HepG2 (cell line): Measurements from ENCODE around the gene CROCC. TPM values are rescaled to one million over a fixed set of nuclear protein-coding genes. Genes with fewer than 3 reads are reported as not detected.

ENCODE experiments used
- AGO1 ChIP-seq: fragments of 200-400 bp; formaldehyde crosslinking; IDR thresholded peaks from 2 replicates; pipeline ENCODE4 v1.6.1; 2017; ENCODE audit warnings: mild to moderate bottlenecking, low read depth, low read length, moderate library complexity; ENCODE audit not compliant: poor library complexity, severe bottlenecking
- ATF7-NPFF ChIP-seq: sonication (generic); formaldehyde crosslinking; IDR thresholded peaks from 2 replicates; pipeline ENCODE4 v1.8.1; 2023; ENCODE audit warnings: mild to moderate bottlenecking, low read depth, missing genetic modification reagents, moderate library complexity
- ETV5 ChIP-seq: IDR thresholded peaks from 2 replicates; pipeline ENCODE4 v1.6.1; 2018; ENCODE audit warnings: missing biosample characterization, missing genetic modification reagents, inconsistent platforms, borderline replicate concordance
- FOXC1 ChIP-seq: sonication (generic); formaldehyde crosslinking; IDR thresholded peaks from 2 replicates; pipeline ENCODE4 v1.8.0; 2022; ENCODE audit warnings: mild to moderate bottlenecking, missing genetic modification reagents, borderline replicate concordance
- FOXJ3 ChIP-seq: sonication (generic); formaldehyde crosslinking; IDR thresholded peaks from 2 replicates; pipeline ENCODE4 v1.4.0; 2020; ENCODE audit warnings: missing genetic modification reagents, mild to moderate bottlenecking, borderline replicate concordance
- NFIB ChIP-seq: sonication (generic); formaldehyde crosslinking; IDR thresholded peaks from 2 replicates; pipeline ENCODE4 v1.9.0; 2021; ENCODE audit warnings: missing genetic modification reagents, mild to moderate bottlenecking, borderline replicate concordance
- NR3C1 ChIP-seq: sonication (generic); formaldehyde crosslinking; IDR thresholded peaks from 2 replicates; pipeline ENCODE4 v1.4.0; 2020; ENCODE audit warnings: missing genetic modification reagents
- PPARG ChIP-seq: conservative IDR thresholded peaks from 2 replicates; pipeline ENCODE4 v1.6.1; 2016; ENCODE audit warnings: missing biosample characterization, missing genetic modification reagents
- SMAD1 ChIP-seq: sonication (generic); formaldehyde crosslinking; IDR thresholded peaks from 2 replicates; pipeline ENCODE4 v1.4.0; 2020; ENCODE audit warnings: missing genetic modification reagents, low read depth, mild to moderate bottlenecking, borderline replicate concordance
- YY1 ChIP-seq: IDR thresholded peaks from 2 replicates; pipeline ENCODE4 v1.6.1; 2011; ENCODE audit warnings: low read length, low read depth, moderate library complexity, mild to moderate bottlenecking; ENCODE audit not compliant: insufficient read depth, insufficient replicate concordance
- ZBTB38 ChIP-seq: sonication (generic); formaldehyde crosslinking; IDR thresholded peaks from 2 replicates; pipeline ENCODE4 v1.5.1; 2020; ENCODE audit warnings: mild to moderate bottlenecking, missing genetic modification reagents
- ZNF432 ChIP-seq: sonication (generic); formaldehyde crosslinking; IDR thresholded peaks from 2 replicates; pipeline ENCODE4 v1.5.0; 2020; ENCODE audit warnings: missing genetic modification reagents, mild to moderate bottlenecking, borderline replicate concordance
- ZSCAN12 ChIP-seq: sonication (generic); formaldehyde crosslinking; IDR thresholded peaks from 2 replicates; pipeline ENCODE4 v1.9.0; 2021; ENCODE audit warnings: mild to moderate bottlenecking, missing genetic modification reagents
- polyA plus RNA-seq, 8 experiments: library from polyadenylated mRNA; depleted of rRNA in 3 of 8; stranded (reverse) in 7 of 8; unstranded in 1 of 8; fragments of >200 nt; fragmentation: Illumina TruSeq in 4 of 8; extraction: Trizol in 4 of 8; gene quantifications; 2 replicates each; pipeline versions ENCODE4 v1.2.1 to v1.2.3, GENCODE V29; 2011 to 2016; ENCODE audit warnings: low read depth in 4 of 8, missing spikeins in 1 of 8, mixed read lengths in 1 of 8; ENCODE audit not compliant: insufficient read depth in 1 of 8
- total RNA-seq, 5 experiments: library from RNA; depleted of rRNA; stranded (reverse); fragments of >200 nt; fragmentation: Illumina TruSeq; extraction: Trizol; gene quantifications; 2 replicates each; pipeline ENCODE4 v1.2.3, GENCODE V29; 2016; ENCODE audit warnings: low read depth in 1 of 5
- TF ChIP-seq, protein P1 (sequence below): sonication (generic); formaldehyde crosslinking; IDR thresholded peaks from 2 replicates; pipeline ENCODE4 v1.5.1; 2020; ENCODE audit warnings: missing genetic modification reagents, mild to moderate bottlenecking, borderline replicate concordance
- TF ChIP-seq, protein P2 (sequence below): sonication (generic); formaldehyde crosslinking; IDR thresholded peaks from 2 replicates; pipeline ENCODE4 v1.9.0; 2022; ENCODE audit warnings: missing genetic modification reagents, mild to moderate bottlenecking, borderline replicate concordance
- TF ChIP-seq, protein P3 (sequence below): sonication (generic); formaldehyde crosslinking; IDR thresholded peaks from 2 replicates; pipeline ENCODE4 v1.8.0; 2023; ENCODE audit warnings: mild to moderate bottlenecking, missing genetic modification reagents
- TF ChIP-seq, protein P4 (sequence below): sonication (generic); formaldehyde crosslinking; IDR thresholded peaks from 2 replicates; pipeline ENCODE4 v1.5.1; 2020; ENCODE audit warnings: missing genetic modification reagents, mild to moderate bottlenecking, borderline replicate concordance
- TF ChIP-seq, protein P5 (sequence below): sonication (generic); formaldehyde crosslinking; IDR thresholded peaks from 2 replicates; pipeline ENCODE4 v1.8.1; 2023; ENCODE audit warnings: mild to moderate bottlenecking, moderate library complexity, missing genetic modification reagents

The CROCC gene
- total and polyA plus RNA-seq, 2 of the 13 experiments (the other 11 are each of a cell fraction or from before 2014, with no cell fraction given) = 7.8 to 15.5 TPM

DNA sequence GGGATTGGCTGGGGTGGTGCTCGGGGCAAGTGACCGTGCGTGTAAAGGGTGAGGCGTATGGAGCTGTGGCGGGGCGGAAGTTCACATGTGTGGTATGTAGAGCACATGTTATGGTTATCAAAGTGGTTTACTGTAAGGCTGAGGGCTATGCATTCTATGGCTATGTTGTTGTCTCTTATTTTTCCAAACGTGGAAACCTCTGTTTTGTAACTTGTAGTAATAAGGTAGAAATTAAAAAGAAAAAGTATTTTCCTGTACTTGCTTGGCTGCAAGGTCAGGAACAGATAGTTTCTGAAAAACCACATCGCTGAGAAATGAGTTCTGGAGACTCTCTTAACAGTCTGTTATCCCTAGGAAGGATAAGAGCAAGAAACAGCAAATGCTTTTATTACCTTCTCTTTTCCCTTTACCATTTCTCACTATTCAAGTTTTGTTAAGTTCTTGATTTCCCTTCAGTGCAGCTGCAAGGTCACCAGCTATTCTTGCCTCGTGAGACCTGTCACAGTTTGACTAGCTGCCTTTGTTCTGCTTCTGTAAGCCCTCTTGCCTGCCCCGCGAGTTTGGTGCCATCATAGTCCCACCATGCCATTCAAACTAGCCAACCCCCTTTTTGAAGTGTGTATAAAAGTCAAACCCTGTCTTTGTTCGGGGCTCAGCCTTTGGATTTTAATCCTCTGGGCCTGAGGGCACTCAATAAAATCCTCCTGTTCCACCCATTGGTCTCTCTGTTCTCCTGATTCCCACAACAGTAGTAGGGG, 16.4 kb upstream of the CROCC start (continued):
- TF ChIP-seq, protein P1, sequence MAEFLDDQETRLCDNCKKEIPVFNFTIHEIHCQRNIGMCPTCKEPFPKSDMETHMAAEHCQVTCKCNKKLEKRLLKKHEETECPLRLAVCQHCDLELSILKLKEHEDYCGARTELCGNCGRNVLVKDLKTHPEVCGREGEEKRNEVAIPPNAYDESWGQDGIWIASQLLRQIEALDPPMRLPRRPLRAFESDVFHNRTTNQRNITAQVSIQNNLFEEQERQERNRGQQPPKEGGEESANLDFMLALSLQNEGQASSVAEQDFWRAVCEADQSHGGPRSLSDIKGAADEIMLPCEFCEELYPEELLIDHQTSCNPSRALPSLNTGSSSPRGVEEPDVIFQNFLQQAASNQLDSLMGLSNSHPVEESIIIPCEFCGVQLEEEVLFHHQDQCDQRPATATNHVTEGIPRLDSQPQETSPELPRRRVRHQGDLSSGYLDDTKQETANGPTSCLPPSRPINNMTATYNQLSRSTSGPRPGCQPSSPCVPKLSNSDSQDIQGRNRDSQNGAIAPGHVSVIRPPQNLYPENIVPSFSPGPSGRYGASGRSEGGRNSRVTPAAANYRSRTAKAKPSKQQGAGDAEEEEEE (CRISPR knock-in tag) = no peak
- TF ChIP-seq PPARG (CRISPR knock-in tag) (peak; percentile 56; the same call in 1 of the 2 replicates), SMAD1 (CRISPR knock-in tag) (no peak), ETV5 (CRISPR knock-in tag) (peak; percentile 78), ZSCAN12 (no peak), FOXC1 (CRISPR knock-in tag) (no peak), NR3C1 (CRISPR knock-in tag) (no peak), NFIB (CRISPR knock-in tag) (no peak), AGO1 (no peak), YY1 (peak; percentile 58), ZNF432 (CRISPR knock-in tag) (no peak), FOXJ3 (no peak; the same call in none of the 2 replicates), ATF7-NPFF (CRISPR knock-in tag) (peak; percentile 57; the same call in 1 of the 2 replicates), ZBTB38 (CRISPR knock-in tag) (no peak)
- TF ChIP-seq, protein P2, sequence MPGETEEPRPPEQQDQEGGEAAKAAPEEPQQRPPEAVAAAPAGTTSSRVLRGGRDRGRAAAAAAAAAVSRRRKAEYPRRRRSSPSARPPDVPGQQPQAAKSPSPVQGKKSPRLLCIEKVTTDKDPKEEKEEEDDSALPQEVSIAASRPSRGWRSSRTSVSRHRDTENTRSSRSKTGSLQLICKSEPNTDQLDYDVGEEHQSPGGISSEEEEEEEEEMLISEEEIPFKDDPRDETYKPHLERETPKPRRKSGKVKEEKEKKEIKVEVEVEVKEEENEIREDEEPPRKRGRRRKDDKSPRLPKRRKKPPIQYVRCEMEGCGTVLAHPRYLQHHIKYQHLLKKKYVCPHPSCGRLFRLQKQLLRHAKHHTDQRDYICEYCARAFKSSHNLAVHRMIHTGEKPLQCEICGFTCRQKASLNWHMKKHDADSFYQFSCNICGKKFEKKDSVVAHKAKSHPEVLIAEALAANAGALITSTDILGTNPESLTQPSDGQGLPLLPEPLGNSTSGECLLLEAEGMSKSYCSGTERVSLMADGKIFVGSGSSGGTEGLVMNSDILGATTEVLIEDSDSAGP = peak; percentile 25; the same call in 1 of the 2 replicates
- TF ChIP-seq, protein P3, sequence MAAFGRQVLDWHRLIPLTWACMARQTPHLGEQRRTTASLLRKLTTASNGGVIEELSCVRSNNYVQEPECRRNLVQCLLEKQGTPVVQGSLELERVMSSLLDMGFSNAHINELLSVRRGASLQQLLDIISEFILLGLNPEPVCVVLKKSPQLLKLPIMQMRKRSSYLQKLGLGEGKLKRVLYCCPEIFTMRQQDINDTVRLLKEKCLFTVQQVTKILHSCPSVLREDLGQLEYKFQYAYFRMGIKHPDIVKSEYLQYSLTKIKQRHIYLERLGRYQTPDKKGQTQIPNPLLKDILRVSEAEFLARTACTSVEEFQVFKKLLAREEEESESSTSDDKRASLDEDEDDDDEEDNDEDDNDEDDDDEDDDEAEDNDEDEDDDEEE (CRISPR knock-in tag) = no peak
- TF ChIP-seq, protein P4, sequence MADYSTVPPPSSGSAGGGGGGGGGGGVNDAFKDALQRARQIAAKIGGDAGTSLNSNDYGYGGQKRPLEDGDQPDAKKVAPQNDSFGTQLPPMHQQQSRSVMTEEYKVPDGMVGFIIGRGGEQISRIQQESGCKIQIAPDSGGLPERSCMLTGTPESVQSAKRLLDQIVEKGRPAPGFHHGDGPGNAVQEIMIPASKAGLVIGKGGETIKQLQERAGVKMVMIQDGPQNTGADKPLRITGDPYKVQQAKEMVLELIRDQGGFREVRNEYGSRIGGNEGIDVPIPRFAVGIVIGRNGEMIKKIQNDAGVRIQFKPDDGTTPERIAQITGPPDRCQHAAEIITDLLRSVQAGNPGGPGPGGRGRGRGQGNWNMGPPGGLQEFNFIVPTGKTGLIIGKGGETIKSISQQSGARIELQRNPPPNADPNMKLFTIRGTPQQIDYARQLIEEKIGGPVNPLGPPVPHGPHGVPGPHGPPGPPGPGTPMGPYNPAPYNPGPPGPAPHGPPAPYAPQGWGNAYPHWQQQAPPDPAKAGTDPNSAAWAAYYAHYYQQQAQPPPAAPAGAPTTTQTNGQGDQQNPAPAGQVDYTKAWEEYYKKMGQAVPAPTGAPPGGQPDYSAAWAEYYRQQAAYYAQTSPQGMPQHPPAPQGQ (CRISPR knock-in tag) = peak; percentile 67; the same call in 1 of the 2 replicates
- TF ChIP-seq, protein P5, sequence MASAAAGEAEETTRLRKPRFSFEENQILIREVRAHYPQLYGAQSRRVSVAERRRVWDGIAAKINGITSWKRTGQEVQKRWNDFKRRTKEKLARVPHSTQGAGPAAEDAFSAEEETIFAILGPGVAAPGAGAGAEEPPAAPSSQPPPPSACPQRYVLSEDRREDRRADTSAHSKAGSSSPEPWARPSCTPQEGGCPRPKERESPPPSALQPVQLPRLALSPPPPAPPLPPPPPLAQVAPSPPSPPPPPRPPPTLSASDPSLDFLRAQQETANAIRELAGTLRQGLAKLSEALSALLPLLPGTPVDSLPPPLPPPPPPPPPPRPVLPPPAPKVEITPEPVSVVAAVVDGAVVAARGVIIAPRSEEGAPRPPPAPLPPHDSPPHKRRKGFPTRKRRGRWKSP = no peak
